Measurements from ENCODE around the gene VMP1. TPM values are rescaled to one million over a fixed set of nuclear protein-coding genes. Genes with fewer than 3 reads are reported as not detected.
A peak's percentile ranks its signal among the peaks of the same experiment; 100 is the strongest.

The VMP1 gene
- total and polyA plus RNA-seq, 2 of the 13 experiments (the other 11 are each of a cell fraction or from before 2014, with no cell fraction given): 186 to 271 TPM

GRCh38 chr17:59785091-59785799 lies 77.8 kb downstream of the VMP1 start (continued):
- peak; percentile 25; the same call in 1 of the 2 replicates for TF ChIP-seq HNF1A (IDR thresholded peaks at IDR 0.05; ENCODE audit: low read depth)
- no peak for TF ChIP-seq HNF1A (CRISPR knock-in tag; IDR thresholded peaks at IDR 0.05; ENCODE audit: borderline replicate concordance)
- TF ChIP-seq ZNF333 (CRISPR knock-in tag; IDR thresholded peaks at IDR 0.05; ENCODE audit: borderline replicate concordance): no peak
- no peak for TF ChIP-seq ZXDC (CRISPR knock-in tag; IDR thresholded peaks at IDR 0.05)
- peak; percentile 49 for TF ChIP-seq ASH2L (IDR thresholded peaks at IDR 0.05; ENCODE audit: insufficient read length, low read depth, low read length)
- TF ChIP-seq ZNF775 (CRISPR knock-in tag; IDR thresholded peaks at IDR 0.05; ENCODE audit: borderline replicate concordance): no peak
- no peak for TF ChIP-seq PAF1 (CRISPR knock-in tag; IDR thresholded peaks at IDR 0.05)
- TF ChIP-seq RFX5 (IDR thresholded peaks at IDR 0.05; ENCODE audit: low read depth, low read length): no peak
- no peak for TF ChIP-seq DMTF1 (CRISPR knock-in tag; IDR thresholded peaks at IDR 0.05)
- TF ChIP-seq ARID2 (CRISPR knock-in tag; IDR thresholded peaks at IDR 0.05; ENCODE audit: borderline replicate concordance): no peak
- TF ChIP-seq ZNF879 (CRISPR knock-in tag; IDR thresholded peaks at IDR 0.05): no peak
- no peak for TF ChIP-seq MIER2 (CRISPR knock-in tag; IDR thresholded peaks at IDR 0.05)
- no peak for TF ChIP-seq MTERF4 (CRISPR knock-in tag; IDR thresholded peaks at IDR 0.05)
- no peak for TF ChIP-seq RBFOX2 (IDR thresholded peaks at IDR 0.05; ENCODE audit: low read depth, low read length)
- TF ChIP-seq GATAD1 (CRISPR knock-in tag; IDR thresholded peaks at IDR 0.05): no peak
- no peak for TF ChIP-seq SMC3 (IDR thresholded peaks at IDR 0.05; ENCODE audit: low read length)
- no peak for TF ChIP-seq NFKBIZ (CRISPR knock-in tag; IDR thresholded peaks at IDR 0.05)
- no peak for TF ChIP-seq ZNF10 (CRISPR knock-in tag; IDR thresholded peaks at IDR 0.05; ENCODE audit: borderline replicate concordance, low read depth)
- TF ChIP-seq ZNF30 (CRISPR knock-in tag; IDR thresholded peaks at IDR 0.05): no peak
- TF ChIP-seq ISL2 (CRISPR knock-in tag; IDR thresholded peaks at IDR 0.05): no peak; the same call in 1 of the 2 replicates
- no peak for TF ChIP-seq FOXO1 (CRISPR knock-in tag; IDR thresholded peaks at IDR 0.05)
